ENCODE data around the gene FA2H.

- TF ChIP-seq CTCF (IDR thresholded peaks at IDR 0.05): no peak
- no peak for TF ChIP-seq POLR2A (IDR thresholded peaks at IDR 0.05)
- TF ChIP-seq POLR2AphosphoS5 (IDR thresholded peaks at IDR 0.05): no peak
Measured at GRCh38 chr16:74767749-74768148, 6.9 kb downstream of the FA2H start.

Measured in sigmoid colon (tissue), 4 donors.